Measurements from ENCODE around the gene MACROD1. TPM values are rescaled to one million over a fixed set of nuclear protein-coding genes. Genes with fewer than 3 reads are reported as not detected.

Gene MACROD1
- total RNA-seq, 2 donors from 2014 or later = 50.7 to 59.0 TPM

DNA sequence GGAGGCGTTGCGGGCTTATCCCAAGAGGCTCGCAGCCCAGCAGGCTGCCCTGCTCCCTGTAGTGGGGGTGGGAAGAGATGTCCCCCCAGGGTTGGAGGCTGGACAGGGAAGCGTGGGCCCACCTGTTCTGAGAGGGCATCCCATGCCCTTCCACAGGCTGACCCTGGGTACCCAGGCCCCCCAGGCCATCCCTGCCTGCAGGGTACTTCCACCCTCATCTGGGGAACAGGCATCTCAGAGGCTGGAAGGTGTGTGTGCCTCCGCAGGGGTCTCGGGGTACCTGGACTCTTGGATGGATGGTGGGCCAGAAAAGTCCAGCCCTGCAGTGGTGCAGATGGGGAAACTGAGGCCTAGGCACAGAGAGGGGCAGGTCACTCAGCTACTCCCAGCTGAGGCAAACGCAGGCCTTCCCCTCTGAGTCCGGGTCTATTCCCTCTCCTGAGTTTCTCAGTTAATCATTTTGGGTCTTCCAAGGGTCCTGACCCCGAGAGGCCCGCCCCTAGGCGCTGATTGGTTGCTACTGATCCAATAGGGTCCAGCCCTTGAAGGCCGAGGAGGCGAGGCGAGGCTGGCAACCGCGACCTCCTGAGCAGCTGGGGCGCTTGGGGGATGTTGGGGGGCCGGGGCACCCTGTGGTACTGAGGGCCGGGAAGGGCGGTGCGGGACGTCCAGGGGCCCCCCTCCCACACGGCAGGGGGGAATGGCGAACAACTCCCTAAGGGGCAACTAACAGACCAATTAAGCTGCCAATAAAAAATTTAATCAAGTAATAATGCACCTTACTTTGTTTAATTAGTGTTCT is 106.4 kb downstream of the MACROD1 start:
- no peak for DNase-seq (ENCODE audit: low spot score)
- TF ChIP-seq, protein P1, sequence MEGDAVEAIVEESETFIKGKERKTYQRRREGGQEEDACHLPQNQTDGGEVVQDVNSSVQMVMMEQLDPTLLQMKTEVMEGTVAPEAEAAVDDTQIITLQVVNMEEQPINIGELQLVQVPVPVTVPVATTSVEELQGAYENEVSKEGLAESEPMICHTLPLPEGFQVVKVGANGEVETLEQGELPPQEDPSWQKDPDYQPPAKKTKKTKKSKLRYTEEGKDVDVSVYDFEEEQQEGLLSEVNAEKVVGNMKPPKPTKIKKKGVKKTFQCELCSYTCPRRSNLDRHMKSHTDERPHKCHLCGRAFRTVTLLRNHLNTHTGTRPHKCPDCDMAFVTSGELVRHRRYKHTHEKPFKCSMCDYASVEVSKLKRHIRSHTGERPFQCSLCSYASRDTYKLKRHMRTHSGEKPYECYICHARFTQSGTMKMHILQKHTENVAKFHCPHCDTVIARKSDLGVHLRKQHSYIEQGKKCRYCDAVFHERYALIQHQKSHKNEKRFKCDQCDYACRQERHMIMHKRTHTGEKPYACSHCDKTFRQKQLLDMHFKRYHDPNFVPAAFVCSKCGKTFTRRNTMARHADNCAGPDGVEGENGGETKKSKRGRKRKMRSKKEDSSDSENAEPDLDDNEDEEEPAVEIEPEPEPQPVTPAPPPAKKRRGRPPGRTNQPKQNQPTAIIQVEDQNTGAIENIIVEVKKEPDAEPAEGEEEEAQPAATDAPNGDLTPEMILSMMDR (IDR thresholded peaks at IDR 0.05) = no peak
- Histone ChIP-seq H3K27me3 (no peaks in the 10 kb centered on the region), H3K27ac (peak overlapping the region; percentile 80 to 83), H3K9me3 (no peaks in the 10 kb centered on the region), H3K4me3 (no peak overlapping the region), H3K36me3 (no peaks in the 10 kb centered on the region), H3K4me1 (peaks cover 0 to 57% of the 10 kb centered on the region in 2 donors)

DNA sequence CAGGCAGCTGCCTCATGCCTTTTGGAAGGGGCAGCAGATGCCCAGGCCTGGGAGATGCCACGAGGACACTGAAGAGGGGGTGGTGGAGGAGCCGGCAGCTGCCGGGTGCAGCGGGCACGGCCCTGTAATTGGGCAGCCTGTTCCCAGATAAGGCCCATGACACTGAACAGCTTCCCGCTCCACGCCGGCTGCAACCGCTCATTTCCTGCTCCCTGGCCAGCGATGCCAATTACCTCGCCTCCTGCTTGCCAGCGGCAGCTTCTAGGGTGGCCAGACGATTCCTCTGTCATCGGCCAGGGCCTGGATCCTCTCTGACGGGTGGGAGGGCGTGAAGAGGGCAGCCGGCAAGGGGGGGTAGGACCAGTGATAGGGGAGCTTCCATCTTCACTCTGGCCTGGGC is 107.4 kb downstream of the MACROD1 start:
- H3K27ac ChIP-seq = peak overlapping the region; percentile 80 to 83
- TF ChIP-seq, protein P1 (IDR thresholded peaks at IDR 0.05) = no peak
- H3K36me3 ChIP-seq = no peaks in the 10 kb centered on the region
- no peaks in the 10 kb centered on the region for H3K27me3 ChIP-seq
- no peaks in the 10 kb centered on the region for H3K9me3 ChIP-seq
- peaks cover 0 to 65% of the 10 kb centered on the region in 2 donors for H3K4me1 ChIP-seq
- DNase-seq (ENCODE audit: low spot score) = no peak
- no peak overlapping the region for H3K4me3 ChIP-seq

DNA sequence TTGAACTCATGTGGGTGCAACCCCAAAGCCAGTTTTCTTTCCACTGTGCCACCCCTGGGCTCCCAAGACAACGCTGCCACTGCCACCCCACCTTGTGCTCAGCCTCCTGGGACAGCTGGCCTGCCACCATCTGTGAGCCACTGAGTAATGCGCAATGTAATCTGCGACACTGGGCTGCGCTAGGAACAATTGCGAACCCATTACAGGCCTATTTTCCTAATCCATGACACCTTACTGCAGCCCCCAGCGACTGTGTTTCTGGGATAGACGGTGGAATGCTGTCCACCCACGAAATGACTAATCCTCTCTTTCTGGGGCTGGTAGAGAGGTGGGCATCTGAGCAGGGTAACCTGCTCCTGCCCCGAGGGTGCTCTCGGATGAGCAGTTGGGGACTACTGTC is 108.0 kb downstream of the MACROD1 start:
- no peaks in the 10 kb centered on the region for H3K9me3 ChIP-seq
- peaks cover 0 to 65% of the 10 kb centered on the region in 2 donors for H3K4me1 ChIP-seq

DNA sequence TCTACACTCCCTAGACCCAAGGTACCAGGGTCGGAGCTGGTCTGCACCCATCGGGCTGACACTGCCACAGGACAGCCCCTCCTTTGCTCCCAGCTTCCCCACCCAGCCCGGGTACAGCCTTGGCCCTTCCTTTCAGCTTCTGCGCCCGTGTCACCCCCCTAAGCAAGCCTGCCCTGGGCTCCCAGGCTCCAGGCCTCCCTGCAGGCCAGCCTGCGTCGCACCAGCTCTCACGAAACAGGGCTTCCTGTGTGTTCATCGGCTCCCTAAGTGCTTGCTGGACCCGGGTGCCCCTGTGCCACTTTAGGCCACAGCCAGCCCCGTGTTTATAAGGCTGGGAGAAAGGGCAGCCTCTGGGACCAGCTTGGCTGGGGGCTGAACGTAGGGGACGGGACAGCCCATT is 109.1 kb downstream of the MACROD1 start:
- H3K9me3 ChIP-seq = no peaks in the 10 kb centered on the region
- H3K4me3 ChIP-seq = no peak overlapping the region
- H3K4me1 ChIP-seq = peaks cover 0 to 65% of the 10 kb centered on the region in 2 donors
- no peaks in the 10 kb centered on the region for H3K36me3 ChIP-seq
- peak overlapping the region; percentile 48 to 80 for H3K27ac ChIP-seq
- DNase-seq (ENCODE audit: low spot score) = no peak
- TF ChIP-seq, protein P1 (IDR thresholded peaks at IDR 0.05) = no peak
- no peaks in the 10 kb centered on the region for H3K27me3 ChIP-seq

More for the DNA sequence above, 108.0 kb downstream of the MACROD1 start:
- H3K27me3 ChIP-seq = no peaks in the 10 kb centered on the region
- peak overlapping the region; percentile 80 to 83 for H3K27ac ChIP-seq
- DNase-seq (ENCODE audit: low spot score) = no peak
- H3K4me3 ChIP-seq = no peak overlapping the region
- TF ChIP-seq, protein P1 (IDR thresholded peaks at IDR 0.05) = no peak
- H3K36me3 ChIP-seq = no peaks in the 10 kb centered on the region

DNA sequence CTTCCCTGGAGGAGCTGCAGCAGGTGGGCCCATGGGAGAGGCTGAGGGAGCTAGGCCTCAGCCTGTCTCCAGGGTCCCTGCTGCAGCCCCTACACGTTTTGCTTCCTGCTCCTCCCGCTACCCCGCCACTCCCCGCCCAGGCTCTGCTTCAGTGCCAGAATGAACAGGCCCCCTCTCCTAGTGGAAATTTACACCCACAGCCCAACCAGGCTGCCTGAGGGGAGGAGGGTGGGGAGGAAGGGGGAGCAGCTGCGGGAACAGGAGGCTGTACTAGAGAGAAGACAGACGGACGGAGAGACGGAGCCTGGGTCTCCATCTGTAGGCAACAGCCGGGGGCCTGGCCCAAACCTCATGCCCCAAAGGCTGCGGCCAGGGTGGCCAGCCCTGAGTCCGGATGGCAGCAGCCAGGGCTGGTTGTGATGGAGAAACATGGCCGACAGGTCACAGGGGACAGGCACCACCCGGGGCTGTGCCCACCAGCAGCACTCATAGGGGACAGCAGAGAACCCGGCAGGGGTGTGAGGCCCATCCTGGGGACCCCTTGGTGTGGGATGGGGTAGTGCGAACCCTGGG is 109.6 kb downstream of the MACROD1 start:
- H3K4me1 ChIP-seq = peaks cover 0 to 62% of the 10 kb centered on the region in 2 donors
- no peaks in the 10 kb centered on the region for H3K36me3 ChIP-seq
- H3K9me3 ChIP-seq = no peaks in the 10 kb centered on the region
- H3K27ac ChIP-seq = peak overlapping the region; percentile 48 to 80
- no peak overlapping the region for H3K4me3 ChIP-seq
- no peaks in the 10 kb centered on the region for H3K27me3 ChIP-seq
- no peak for DNase-seq (ENCODE audit: low spot score)
- TF ChIP-seq, protein P1 (IDR thresholded peaks at IDR 0.05) = no peak
